HuH-7.5 (cell line): ENCODE data around the gene TBC1D16.

Experiments used
- DNase-seq: peaks from one replicate; pipeline ENCODE4 v3.0.0; 2011; ENCODE audit warnings: low spot score

TBC1D16 gene

DNA sequence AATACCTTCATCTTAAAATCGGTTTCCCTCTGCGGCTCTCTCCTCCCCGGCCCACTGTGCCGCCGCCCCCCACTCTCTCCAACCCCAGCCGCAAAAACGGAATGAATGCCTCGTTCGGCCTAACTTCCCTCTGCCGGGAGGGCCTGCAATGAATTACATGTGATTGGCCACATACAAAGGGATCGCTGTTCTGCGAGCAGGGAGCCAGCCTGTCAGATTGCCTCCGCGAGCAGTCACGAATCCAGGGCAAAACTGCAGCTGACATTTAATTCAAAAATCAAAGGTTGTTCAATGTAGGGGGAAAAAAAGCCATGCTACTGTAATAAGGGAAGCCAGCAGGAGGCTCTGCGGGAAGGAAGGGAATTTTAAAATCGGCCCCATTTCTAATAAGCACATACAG, 84.9 kb downstream of the TBC1D16 start:
- DNase-seq: no peak

DNA sequence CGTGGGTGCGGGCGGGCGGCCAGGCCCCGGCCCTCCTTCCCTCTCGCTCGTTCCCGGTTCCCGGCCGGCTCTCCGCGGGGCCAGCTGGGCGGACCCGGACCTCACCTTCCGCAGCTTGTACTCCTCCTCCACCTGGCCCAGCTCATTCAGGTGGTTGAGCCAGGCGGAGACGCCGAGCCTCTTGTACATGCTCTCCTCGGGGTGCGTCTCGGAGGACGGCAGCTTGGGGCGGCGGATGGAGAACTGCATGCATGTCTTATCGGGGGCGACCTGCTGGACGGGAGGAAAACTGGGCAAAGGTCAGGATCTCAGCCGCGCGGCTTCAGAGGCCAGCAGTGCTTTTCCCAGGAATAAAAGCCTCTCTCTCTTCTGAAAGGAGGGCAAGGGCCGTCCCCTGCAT, 85.4 kb downstream of the TBC1D16 start:
- no peak for DNase-seq

DNA sequence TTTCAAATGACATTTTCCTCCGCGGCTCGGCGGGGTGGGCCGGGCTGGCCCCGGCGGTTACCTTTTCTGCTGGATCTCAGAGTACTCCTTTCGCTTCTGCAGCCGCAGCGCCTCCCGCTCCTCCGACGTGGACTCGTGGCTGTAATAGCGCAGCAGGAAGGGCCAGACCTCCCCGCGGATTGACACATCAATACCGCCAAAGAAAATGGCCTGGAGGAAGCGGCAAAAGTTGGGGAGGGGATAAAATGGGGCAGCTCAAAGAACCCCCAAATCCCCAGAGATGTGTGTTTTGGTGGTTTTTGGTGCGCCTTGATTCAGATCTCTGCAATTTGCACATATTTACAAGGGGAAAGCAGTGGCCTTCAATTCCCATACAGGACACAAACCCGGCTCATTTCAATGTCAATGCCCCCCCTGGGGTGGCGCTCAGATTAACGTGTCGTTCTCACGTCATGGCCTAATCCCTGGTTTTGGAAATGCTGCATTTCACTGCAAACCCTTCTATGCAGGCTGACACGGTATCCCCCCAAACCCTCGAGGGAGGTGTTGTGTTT, 85.9 kb downstream of the TBC1D16 start:
- DNase-seq: no peak

DNA sequence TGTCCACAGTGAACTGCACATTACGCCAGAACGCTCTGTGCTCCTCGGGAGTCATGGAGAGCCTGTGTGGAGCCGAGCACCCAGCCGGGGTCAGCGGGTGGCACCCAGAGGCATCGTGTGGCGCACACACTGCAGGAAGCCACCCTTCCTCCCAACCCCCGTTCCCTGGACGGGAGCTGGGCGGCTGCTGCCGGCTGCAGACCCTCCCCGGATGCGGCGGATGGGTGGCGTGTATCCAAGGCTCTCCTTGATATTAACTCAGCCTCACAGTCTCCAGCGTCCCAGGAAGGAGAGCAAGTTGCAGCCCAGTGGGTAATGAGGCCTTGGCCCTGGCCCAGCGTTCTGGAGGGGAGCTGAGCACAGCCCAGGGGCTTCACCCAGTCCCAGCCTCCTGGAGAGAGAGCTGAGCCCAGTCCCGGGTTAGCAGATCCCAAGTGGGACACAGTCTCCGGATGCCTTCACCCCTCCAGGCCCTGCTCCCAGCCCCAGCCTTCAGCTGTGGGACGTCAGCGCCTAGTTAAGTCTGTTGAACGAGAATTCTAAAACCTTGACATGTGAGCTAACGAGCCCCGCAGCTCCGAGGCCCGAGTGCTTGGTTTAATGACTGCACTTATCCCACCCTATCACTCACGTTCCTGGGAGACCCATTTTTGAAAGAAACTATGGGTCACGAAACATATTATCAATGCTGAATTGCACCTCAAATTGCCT, 86.6 kb downstream of the TBC1D16 start:
- no peak for DNase-seq

DNA sequence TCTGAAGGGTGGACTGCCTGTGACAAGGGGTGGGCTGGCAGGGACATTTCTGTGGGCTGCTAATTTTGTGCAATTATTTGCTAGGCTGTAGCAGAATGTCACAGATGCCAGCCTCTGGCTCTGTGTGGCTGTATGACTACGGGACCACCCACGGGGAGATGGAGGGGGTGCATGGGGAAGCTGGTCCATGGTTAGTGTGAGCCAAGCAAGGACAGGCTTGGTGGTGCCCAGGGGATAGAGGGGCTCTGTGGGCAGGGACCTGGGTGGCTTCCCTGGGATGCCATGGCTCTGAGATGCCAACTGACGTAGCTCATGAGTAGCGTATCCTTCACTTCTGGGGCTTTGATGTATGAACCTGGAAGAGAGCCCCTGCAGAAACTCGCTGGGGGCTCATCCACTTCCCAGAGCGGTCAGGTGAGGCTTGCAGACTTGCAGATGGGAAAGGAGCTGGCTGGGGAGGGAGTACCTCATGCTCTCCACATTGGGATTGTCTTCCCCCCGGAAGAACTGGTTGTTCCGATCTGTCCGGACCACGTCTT, 87.2 kb downstream of the TBC1D16 start:
- DNase-seq: no peak

DNA sequence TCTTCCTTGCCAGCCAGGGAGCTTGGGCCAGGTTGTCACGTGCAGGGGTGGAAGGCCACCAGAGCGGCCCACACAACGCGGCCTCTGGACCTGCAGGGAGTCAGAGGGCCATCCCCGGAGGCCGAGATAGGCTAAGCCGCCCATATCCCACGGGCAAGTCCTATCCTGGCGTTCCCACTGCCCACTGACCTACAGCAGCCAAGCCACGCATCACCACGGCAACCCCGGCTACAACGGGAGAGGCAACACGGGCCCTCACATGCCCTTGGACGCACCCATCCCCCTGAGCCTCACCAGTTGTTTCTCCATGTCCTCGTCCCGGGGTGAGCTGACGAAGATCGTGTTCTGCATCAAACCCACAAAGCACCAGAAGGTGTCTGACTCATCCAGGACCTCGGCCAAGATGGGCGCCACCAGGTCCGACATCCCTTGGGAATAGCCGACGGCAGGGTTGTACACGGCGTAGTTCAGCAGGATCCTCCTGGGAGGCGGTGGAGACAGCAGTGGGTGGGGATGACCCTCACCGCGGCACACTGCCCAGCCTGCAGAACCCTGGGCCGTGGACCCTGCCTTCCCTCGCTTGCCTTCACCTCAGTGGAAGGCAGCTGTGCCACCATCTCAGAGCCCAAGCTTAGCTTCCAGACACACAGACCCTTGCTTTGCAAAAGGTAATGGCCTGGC, 88.2 kb downstream of the TBC1D16 start:
- DNase-seq: no peak

DNA sequence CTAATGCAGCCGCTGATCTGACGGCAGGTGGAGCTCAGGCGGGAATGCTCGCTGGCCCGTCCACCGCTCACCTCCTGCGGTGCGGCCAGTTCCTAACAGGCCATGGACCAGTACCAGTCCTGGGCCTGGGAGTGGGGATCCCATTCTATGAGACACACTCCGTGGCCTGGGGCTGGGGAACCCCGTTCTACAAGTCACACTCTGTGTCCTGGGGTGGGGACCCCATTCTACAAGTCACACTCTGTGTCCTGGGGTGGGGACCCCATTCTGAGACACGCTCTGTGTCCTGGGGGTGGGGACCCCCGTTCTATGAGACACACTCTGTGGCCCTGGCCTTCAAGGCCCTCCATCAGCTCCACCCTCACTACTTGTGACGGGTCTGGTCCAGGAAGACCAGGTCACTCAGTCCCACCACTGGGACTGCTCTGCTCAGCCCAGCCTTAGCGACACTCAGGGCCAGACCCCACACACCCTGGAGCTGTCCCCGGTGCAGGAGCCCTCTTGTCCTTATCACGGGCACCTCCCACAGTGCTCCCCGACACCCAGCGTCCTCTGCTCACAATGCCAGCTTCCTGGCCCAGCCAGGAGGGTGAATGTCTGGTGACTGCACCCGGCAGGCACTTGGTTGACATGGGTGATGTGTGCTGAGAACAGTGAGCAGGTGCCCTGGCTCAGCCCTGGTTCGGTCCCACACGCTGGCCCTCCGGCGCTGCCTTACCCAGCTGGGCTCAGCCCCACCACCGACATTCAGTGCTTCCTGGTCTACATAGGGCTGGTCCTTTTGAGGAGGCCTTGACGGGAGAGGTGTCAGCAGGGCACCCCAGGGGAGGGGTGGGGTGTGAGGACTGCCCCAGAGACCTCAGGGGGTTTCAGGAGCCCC, 89.1 kb downstream of the TBC1D16 start:
- DNase-seq: no peak

DNA sequence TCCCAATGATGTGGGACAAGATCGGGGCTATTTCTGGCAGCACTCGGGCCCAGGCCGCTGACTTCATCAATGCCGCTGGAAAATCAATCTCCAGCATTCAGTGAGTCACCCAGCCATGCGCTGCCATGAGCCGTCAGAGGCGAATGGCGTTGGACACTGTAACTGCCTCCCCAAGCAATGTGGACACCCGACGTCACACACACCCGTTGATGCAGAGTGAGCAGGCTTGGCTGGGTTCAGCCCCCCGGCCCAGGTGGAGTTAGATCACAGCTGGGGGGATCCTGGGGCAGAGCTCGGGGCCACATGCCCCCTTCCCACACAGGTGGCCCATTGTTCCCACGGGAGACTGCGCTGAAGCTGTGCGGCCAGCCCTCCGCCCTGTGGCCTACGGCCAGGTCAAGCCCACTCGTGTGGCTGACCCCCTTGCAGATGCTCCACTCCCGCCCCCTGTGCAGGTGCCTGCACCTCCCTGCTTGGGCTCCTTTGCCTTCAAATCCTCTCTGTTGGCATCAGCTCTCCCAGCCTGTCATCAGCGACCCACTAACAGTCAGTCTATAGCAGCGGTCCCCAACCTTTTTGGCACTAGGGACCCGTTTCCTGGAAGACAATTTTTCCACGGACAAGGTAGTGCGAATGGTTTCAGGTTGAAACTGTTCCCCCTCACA, 89.9 kb downstream of the TBC1D16 start:
- no peak for DNase-seq

DNA sequence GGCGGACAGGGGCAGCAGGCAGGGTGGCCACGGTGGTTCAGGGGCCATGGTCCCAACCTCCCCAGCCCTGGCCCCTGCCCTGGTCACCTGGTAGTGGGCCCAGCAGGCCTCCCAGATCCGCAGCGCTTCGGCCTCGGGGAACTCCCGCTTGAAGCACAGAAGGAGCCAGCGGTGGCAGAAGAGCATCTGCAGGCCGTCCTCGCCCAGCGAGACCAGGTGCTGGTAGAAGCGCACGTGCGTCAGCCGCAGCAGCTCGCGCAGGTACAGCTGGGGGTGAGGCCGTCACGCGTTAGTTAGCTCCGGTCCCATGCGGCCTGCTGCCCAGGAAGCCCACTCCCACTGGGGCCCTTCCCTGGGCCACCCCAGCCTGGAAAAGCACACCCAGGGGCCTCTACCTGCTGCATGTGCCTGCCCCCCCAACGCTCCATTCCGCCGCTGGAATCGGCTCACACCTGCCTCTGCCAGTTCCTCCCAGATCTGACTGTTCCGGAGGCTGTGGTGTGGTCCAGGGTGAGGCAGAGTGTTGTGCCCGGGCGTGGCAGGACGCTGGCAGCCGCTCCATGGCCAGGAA, 90.8 kb downstream of the TBC1D16 start:
- DNase-seq: no peak

DNA sequence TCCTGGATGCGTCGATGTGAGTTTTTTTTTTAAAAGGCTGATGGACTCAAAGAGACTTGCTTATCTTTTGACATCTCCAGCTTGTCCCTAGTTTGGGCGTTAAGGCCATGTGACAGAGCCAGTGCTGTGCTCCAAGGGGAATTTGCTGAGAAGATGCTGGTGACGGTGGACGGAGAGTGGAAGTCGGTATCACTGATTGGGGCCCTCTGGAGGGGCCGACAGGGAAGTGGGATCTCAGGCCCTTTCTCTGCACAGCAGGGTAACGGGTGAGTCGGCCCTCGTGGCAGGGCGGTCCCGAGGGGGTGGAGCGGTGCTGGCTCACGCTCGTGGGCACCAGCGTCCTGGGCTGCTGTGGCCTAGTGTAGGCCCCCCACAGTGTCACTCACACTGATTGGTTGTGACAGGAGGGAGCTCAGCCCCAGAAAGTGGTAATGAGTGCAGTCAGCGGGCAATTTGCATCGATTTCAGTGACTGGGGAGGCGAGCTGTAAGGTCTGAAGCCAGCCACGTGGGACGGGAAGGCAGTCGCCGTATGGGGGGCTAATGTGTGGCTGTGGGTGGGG, 91.3 kb downstream of the TBC1D16 start:
- no peak for DNase-seq

DNA sequence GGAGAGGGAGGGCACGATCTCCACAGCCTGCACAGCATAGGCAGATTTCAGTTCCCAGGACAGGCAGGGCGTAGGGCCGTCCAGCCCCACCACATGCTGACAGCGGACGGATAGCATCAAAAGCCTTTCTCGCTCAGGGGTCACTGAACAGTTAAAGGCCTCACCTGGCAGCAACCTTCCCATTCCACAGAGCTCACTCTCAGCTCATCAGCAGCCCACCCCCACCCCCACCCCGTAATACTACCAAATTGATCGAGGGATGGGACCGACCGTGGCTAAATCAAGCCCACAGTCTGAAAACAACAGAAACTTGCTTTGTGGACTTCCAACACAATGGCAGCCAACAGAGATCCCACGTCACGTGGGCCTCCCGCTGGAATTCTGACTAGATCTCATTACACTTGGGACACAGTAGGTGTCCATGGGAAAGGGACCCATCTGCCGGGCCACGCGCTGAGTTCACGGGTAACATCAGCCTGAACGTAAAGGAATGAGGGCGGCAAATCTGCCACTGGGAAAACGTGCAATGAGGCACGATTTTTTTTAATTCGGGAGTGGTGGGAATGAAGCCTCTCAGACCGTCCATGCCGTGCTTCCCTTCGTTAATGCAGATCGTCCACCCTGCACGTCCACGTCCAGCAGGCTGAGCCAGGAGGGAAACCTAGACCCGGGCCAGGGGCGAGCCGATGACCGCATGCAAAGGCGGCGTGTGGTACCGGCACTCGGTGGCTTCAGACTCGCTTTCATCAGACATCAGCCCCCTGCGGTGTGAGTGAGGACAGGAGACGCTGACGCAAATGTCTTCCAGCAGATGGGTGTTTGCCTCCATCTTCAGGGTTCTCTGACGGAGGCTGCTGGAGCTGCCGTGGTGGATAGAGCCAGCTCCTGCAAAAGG, 92.1 kb downstream of the TBC1D16 start:
- no peak for DNase-seq

DNA sequence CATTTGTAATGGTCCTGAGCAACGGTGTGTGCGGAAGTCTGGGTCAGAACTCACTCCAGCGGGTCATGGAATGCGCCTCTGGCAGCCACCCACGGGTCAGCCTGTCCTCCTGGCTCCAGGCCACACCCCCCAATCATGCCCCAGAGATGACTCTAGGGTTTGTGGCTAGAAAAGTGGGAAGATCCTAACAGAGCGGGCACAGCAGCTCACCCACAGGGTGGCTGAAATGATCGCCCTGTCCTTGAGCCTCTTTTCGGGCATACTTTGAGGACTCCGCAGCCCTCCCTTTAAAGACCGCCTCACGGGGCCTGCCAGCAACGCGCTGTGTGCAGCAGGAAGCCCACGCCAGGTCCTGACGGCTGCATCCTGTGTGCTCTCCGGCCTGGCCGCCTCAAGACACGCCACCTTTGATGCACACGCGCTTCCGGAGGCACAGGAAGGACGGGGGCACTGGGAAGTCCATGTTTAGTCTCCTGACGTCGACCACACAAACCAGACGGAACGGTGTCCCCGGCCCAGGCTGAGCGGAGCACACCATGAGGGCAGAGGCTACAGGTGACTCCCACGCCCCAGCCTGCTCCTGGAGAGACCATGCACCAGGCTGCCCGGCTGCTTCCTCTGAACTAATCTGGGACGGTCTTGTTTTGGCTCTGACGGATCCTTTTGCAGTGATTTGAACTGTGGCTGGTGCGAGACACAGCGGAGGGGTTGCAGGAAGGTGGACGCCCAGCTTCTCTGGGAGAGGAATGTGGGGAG, 92.9 kb downstream of the TBC1D16 start:
- peak; percentile 29 for DNase-seq

DNA sequence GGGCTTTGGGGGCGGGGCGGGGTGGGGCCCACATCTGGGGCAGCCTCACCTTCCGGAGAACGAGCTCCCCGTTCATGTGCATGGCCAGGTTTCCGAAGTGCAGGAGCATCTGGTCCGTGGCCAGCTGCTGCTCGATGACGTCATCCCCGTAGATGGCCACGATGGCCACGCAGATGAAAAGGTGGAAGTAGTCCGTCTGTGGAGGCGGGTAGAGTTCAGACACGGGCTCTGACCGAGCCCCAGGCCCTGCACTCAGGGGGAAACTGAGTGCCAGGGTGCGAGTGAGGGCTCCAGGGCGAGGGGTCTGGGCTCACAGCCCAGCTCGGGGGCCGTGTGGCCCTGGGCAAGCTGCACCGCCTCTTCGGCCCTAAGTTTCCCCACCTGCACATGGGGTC, 93.7 kb downstream of the TBC1D16 start:
- DNase-seq: no peak

DNA sequence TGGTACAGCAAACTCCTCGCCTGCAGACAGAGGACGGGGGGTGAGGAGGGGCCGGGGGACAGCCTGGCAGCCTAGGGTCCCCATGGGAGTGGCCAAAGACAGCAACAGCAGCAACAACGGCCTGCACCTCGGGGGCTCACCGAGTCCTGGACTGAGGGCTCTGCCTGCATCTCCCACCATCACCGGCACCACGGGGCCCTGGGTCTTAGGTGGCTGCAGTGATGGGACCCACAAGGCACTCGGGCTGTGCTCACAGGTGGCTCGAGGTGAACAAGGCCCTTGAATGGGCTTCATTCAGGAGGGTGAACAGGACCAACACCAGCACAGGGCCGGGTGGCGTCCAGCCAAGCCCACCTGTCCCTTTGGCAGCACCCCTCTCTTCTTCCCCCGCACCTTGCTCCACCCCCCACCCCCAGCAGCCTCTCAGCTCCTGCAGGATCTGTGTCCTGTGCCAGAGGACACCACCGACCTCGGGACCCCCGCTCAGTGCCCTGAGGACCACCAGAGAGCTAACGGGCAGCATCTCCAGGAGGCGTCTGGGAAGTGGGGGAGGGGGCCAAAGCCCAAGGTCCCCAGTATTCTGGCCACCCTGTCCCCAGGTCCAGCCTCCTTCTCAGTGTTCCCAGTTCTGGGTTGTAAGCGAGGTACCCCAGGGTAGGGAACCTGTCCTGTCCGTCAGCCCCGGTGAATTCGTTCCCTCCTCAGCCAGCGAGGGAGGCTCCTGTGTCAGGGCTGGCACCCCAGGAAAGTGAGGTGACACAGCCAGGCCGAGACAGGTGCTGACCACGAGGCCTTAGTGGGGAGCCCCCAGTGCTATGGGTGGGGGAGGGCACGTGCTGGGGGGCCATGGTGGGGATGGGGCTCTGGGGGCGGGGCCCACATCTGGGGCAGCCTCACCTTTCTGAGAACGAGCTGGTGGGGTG, 94.3 kb downstream of the TBC1D16 start:
- peak; percentile 4 for DNase-seq

DNA sequence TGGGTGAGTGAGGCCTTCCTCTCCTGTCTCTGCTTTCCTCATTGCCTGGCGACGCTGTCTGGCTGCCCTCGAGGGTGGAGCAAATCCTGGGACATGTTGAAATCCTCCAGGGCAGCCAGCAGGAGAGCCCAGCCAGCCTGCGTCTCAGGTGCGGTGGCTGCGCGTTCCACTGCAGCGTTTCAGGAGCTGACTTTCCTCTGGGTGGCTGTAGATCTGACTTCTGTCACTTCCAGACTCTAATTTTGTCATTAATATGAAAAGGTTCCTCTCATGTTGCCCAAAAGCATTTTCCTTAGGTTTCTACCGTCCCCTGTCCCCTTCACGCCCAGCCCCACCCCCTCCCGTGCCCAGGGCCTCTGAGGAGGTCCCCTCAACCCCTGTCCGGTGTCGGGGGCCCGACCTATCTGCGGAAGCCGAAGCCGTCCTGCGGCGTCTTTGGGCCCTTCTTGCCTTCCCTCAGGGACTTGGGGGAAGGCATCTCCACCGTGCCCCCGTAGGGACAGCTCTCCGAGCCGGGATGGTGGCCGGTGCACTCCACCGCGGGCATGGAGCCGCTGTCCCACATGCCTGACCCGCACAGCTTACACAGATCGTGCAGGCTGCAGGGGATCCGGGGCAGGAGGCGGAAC, 95.1 kb downstream of the TBC1D16 start:
- DNase-seq: no peak

DNA sequence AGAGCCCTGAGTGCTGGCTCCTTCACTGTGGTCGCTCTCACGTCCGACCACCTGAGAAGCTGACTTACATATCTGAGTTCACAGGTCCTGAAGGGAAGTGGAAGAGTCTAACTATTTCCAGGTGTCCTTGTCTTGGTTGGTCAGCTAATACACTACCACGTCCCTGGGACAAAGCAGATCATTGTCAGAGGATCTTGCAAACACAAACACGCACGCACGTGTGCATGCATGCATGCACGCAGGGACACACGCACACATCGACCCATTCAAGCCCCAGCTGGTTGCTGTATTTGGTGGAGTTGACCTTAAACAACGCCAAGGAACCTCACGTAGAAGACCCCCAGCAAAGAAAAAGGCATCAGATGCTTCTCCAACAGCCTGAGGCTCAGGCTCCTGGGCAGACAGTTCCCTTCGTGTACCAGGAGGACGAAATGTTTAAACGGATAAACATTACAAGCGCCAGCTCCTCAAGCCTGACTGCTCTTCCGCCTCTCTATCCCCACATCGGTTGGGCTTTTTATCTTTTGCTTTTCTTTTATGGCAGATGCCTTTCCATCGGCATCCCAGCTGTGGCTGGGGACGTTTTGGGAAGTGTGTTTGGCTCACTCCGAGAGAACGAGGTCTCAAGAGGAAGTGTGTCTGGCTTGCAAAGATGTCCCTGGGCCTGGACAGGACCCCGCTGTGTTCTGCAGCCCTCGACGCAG, 95.8 kb downstream of the TBC1D16 start:
- DNase-seq: no peak

DNA sequence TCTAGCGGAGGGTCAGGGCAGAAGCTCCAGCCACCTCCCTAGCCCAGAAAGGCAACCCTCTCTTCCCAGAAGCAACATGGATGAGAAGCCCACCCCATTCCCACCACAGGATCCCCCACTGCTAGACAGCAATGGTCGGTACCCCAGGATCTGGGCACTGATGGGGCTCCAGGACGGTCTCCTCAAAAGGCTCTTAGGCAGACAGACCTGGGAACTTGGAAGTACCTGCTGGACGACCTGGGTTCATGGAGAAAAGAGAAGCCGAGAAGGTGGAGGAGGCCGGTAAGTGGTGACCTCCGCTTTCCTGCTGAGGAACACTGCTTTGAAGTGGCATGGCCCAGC, 96.6 kb downstream of the TBC1D16 start:
- no peak for DNase-seq
